ENCODE data around the gene DCST1.

DCST1 gene

DNA sequence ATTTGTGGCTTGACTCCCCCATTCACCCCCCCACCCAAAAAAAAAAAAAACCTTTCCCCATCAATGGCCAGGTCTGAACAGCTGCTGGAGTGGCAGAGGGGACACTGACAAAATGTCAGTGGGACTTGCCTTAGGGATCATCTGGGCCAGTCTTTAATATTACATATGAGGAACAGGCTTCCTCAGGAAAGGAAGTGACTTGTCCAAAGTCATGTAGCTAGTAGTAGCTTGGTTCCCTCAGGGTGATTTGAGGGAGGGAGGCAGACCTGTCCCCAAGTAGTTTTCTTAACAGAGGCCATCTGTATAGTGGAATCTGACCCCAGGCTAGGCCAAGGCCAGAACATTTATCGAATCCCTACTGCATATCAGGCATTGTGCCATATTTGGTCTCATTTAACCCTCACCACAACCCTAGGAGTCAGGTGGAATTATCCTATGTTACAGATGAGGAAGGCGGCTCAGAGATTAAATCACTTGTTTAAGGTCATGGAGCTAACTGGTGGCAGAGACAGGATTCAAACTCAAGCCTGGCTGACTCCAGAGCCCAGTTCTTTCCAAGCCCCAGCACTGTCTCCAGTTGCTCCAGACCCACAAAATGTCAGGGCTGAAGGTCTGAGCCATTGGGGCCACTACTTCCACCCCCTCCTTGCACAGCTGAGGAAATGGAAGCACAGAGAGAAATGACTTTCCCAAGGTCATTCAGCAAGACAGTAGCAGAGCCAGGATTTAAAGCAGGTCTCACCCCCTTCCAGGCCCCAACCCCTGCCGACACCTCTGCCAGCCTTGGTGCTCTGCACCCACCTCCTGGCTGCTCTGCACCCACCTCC, 20.6 kb upstream of the DCST1 start:
- no peak for DNase-seq (ENCODE audit: low spot score)

DNA sequence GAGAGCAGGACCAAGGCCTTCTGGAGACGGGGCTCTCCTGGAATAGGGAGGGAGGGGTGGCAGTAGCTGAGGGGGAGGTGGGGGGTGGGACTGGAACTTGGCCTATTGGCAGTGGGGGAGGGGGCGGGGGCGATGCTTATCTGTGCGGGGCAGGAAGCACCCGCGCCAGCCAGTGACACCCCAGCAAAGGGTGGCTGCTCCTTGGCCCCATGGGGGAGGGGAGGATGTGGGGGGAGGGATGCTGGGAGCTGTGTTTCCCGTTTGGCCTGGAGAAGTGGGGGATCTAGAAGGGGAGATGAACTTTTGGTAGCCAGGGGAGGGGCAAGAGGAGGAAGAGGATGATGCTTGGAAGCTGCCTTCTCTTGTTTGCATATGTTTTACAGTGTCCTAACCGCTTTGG, 20.0 kb upstream of the DCST1 start:
- DNase-seq (ENCODE audit: low spot score): no peak

- no peak for DNase-seq (ENCODE audit: low spot score)
Observed at GRCh38 chr1:155014709-155015508, 18.7 kb upstream of the DCST1 start.

- DNase-seq (ENCODE audit: low spot score): no peak
Observed at GRCh38 chr1:155015527-155016230, 17.9 kb upstream of the DCST1 start.

DNA sequence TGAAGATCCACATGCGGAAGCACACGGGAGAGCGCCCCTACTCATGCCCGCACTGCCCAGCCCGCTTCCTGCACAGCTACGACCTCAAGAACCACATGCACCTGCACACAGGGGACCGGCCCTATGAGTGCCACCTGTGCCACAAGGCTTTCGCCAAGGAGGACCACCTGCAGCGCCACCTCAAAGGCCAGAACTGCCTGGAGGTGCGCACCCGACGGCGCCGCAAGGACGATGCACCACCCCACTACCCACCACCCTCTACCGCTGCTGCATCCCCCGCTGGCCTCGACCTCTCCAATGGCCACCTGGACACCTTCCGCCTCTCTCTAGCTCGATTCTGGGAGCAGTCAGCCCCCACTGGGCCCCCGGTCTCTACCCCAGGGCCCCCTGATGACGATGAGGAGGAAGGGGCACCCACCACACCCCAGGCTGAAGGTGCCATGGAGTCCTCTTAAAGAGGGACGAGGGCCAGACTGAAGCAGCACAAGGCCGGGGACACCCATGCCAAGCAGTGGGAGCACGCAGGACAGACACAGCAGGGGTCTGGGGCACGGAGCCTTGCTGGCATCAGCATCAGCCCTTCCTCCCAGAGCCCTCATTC, 17.3 kb upstream of the DCST1 start:
- DNase-seq (ENCODE audit: low spot score): no peak

GRCh38 chr1:155017041-155017945, 16.3 kb upstream of the DCST1 start:
- DNase-seq (ENCODE audit: low spot score): peak; percentile 97

- DNase-seq (ENCODE audit: low spot score): no peak
Observed at GRCh38 chr1:155017946-155018316, 15.7 kb upstream of the DCST1 start.

GRCh38 chr1:155018617-155019348, 14.8 kb upstream of the DCST1 start:
- DNase-seq (ENCODE audit: low spot score): peak; percentile 50

- DNase-seq (ENCODE audit: low spot score): no peak
Observed at GRCh38 chr1:155019377-155020245, 14.0 kb upstream of the DCST1 start.

DNA sequence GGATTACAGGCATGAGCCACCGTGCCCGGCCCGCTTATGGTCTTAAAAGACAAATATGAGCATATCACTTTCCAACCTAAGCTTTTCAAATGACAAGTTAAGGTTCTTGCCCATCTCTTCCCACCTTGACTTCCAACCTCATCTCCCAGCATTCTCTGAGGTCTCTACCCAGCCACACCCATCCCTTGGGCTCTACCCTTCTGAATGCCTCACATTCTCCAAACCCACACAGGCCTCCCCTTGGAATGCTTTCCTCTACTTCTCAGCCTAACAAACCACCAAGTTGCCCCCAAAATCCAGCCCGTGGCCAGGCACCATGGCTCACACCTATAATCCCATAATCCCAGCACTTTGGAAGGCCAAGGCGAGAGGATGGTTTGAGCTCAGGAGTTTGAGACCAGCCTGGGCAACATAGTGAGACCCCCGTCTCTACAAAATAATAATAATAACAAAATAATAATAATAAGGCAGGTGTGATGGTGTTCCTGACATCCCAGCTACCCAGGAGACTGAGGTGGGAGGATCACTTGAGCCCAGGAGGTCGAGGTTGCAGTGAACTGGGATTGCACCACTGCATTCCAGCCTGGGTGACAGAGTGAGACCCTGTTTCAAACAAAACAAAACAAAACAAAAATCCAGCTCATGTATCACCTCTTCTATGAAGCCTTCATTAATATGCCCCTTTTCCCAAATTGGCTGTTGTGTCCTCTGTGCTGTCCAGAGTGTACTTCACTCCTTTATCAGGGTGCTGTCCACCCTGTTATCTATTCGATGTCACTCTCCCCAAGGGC, 11.3 kb upstream of the DCST1 start:
- DNase-seq (ENCODE audit: low spot score): no peak

- peak; percentile 37 for DNase-seq (ENCODE audit: low spot score)
Observed at GRCh38 chr1:155022927-155023236, 10.7 kb upstream of the DCST1 start.

DNA sequence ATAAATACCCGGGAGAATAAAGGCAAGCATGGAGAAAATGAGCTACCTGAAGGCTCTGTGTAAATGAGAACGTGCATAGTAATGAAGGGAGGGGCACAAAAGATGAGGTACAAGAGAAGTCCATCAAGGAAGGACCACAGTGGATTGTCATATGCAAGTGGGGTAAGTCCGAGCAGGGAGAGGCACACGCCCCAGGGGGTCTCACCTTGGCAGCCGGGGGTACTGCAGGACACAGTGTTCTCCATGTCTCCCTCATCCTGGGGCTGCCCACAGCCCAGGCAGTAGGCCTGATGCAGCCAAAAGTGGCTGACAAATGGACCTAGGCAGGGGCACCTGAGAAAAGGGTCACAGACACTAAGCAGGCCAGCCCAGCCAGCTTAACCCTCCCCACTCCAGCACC, 10.0 kb upstream of the DCST1 start:
- no peak for DNase-seq (ENCODE audit: low spot score)

DNA sequence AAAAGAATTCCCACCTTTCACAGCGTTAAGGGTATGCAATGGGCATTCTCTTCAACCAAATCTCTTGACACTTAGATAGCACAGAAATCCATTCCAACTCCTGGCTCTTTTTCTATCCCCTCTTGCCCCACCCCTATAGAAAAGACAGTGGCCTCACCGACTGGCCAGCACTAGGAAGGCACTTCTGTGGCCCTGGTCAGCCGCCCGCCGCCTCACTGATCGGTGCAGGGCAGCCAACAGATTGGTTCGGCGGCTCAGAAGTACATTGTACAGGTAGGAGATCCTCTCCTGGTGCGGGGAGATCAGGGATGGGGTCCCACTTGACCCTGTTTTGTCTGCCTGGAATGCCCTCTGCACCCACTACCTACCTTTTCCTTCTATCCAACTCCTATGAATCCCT, 9.3 kb upstream of the DCST1 start:
- no peak for DNase-seq (ENCODE audit: low spot score)

GRCh38 chr1:155026154-155026553, 7.5 kb upstream of the DCST1 start:
- peak; percentile 43 for DNase-seq (ENCODE audit: low spot score)

DNA sequence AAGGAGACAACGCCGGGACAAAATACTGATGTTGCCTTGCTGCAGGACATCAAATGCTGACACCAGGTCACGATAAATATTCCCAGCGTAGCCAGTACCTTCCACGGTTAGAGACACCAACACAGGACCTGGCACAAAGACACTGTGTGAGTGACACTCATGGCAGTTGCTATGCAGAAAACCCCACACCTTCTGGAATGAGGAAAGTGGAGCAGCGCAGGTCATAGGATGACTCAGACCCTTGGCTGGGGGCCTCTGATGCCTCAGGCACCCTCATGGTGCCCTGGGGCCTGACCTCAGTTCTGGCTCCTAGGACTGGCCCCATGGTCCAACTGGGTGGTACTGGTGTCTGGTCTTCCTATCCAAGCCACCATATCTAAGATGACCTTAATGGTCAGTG, 7.0 kb upstream of the DCST1 start:
- DNase-seq (ENCODE audit: low spot score): peak; percentile 85

- no peak for DNase-seq (ENCODE audit: low spot score)
Observed at GRCh38 chr1:155029513-155030242, 3.9 kb upstream of the DCST1 start.

DNA sequence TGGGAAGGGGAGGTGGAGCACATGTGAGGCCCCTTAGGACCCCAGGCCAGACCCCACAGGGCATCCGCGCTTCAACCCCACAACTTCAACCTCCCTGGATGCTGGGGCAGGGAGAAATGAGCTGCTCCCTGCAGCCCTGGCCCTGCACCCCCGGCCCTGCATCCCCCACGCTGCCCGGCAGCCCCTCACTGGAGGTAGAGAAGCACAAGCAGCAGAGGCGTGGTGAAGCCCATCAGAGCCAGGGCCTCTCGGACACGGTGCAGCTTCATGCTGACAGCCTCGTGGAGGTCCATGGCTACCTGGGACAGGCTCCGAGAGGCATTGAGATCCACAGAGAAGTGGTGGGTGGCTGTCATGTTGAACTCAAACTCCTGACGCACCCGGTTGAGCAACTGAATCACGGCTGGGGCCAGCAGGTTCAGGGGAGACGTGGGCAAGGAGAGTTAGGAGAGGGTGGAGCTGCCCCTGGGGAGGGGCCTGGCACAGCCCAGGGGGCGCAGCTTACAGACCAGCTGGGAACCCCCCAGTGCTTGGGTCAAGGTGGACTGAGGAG, 3.3 kb upstream of the DCST1 start:
- DNase-seq (ENCODE audit: low spot score): no peak

GRCh38 chr1:155030899-155031298, 2.7 kb upstream of the DCST1 start:
- no peak for DNase-seq (ENCODE audit: low spot score)
